RWPE2 (cell line): ENCODE measurements around the gene TMEM33.

Source experiments
- ATAC-seq: fragments of 200-7000 bp; cut with Tn5 transposase; 3 replicates; pipeline ENCODE4 v1.9.1; 2021; ENCODE audit warnings: low read depth
- DNase-seq: peaks from one replicate; pipeline ENCODE4 v3.0.0-alpha.2; 2020; ENCODE audit warnings: low spot score
- H3K27ac ChIP-seq: fragments of 450-650 bp; 2 replicates; pipeline ENCODE4 v1.5.1; 2017; ENCODE audit warnings: mild to moderate bottlenecking; ENCODE audit not compliant: poor library complexity, severe bottlenecking
- H3K27me3 ChIP-seq: fragments of 250-450 bp; sonication (Bioruptor Pico); 2 replicates; pipeline ENCODE4 v1.5.1; 2021; ENCODE audit warnings: mild to moderate bottlenecking, moderate library complexity; ENCODE audit not compliant: insufficient read depth, poor library complexity, severe bottlenecking
- H3K36me3 ChIP-seq: fragments of 250-450 bp; sonication (Bioruptor Pico); 2 replicates; pipeline ENCODE4 v1.5.1; 2020; ENCODE audit warnings: low read depth, mild to moderate bottlenecking, moderate library complexity
- H3K4me1 ChIP-seq: fragments of 250-450 bp; sonication (Bioruptor Pico); 2 replicates; pipeline ENCODE4 v1.5.1; 2021; ENCODE audit warnings: mild to moderate bottlenecking, moderate library complexity; ENCODE audit not compliant: insufficient read depth, poor library complexity, severe bottlenecking
- H3K4me3 ChIP-seq: fragments of 250-450 bp; sonication (Bioruptor Pico); 2 replicates; pipeline ENCODE4 v1.5.1; 2021; ENCODE audit warnings: mild to moderate bottlenecking, moderate library complexity; ENCODE audit not compliant: severe bottlenecking
- H3K9me3 ChIP-seq: fragments of 250-450 bp; sonication (Bioruptor Pico); 2 replicates; pipeline ENCODE4 v1.5.1; 2021; ENCODE audit warnings: mild to moderate bottlenecking, moderate library complexity; ENCODE audit not compliant: severe bottlenecking
- CTCF ChIP-seq: fragments of 450-650 bp; IDR thresholded peaks from one replicate; pipeline ENCODE4 v1.5.1; 2017; ENCODE audit warnings: mild to moderate bottlenecking, moderate library complexity; ENCODE audit not compliant: poor library complexity, severe bottlenecking

The TMEM33 gene

DNA sequence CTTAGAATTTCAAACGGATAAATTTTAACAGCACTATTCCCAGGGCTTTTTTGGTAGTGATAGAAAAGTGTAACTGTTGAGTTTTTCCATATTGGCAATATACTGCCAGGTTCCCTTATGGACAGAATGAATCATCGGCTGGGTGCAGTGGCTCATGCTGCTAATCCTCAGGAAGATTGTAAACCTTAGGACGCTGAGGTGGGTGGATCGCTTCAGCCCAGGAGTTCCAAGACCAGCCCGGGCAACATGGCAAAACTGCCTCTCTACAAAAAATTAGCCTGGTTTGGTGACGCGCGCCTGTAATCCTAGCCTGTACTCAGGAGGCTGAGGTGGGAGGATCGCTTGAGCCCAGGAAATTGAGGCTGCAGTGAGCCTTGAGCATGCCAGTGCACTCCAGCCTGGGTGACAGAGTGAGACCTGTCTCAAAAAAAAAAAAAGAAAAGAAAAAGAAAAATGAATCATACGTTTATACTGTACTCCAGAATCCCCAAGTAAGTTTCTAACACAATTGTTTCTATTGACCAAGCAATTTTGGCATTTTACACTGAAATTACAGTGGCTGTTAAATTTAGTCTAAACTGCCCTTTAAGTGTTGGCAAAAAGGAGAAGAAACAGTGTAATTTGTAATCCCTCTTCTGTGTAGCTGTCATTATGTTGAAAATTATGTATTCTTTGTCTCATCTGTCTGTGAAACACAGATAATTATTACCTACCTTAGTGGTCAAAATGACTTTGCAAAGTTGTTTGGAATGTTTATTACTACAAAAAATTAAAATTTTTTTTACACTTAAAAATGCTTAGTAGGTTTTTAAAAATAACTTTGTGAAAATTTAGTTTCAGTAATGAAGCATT lies 56.9 kb downstream of the TMEM33 start:
- TF ChIP-seq CTCF, result no peak
- Histone ChIP-seq H3K4me1 (peaks cover 11% of the 10 kb centered on the region), H3K36me3 (peaks cover 5% of the 10 kb centered on the region; the same call in 1 of the 2 replicates), H3K4me3 (peak overlapping the region; percentile 86), H3K9me3 (no peaks in the 10 kb centered on the region), H3K27me3 (no peaks in the 10 kb centered on the region), H3K27ac (peak overlapping the region; percentile 42)
- DNase-seq (peak; percentile 67), ATAC-seq (peak; percentile 78)

DNA sequence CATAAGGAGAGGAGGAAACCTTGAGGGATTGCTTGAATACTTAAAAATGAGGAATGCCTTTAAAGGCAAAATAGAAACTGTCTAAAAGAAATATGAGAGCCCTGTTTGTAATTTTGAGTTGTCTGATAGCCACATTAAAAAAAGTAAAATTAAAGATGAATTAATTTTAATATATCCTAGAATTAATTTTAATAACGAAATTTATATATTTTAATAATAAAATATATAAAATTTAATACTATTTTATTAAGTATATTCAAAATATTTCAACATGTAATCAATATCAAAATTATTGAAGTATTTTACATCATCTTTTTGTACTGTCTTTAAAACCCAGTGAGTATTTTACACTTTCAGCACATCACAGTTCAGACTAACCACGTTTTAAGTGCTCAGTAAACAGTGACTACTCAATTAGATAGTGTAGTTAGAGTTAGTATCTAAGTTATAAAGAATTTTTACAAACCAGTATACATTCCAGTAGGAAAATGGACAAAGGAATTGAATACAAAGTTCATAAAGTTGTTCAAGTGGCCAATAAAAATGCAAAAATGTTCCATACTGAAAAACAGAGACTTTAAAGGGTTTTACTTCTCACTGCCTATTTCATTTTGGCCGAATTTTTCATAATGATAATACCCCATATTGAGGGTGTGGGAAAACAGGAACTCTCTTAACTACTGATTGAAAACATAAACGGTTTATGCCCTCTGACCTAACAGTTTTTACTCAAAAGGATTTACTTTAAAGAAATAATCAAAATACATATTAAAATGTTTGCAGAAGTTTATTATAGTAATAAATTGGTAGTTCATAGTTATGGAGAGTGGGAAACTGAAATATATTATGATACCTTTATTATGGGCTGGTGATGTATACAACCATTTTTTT lies 58.0 kb downstream of the TMEM33 start:
- no peaks in the 10 kb centered on the region for H3K9me3 ChIP-seq
- TF ChIP-seq CTCF, result no peak
- H3K36me3 ChIP-seq, result peaks cover 8% of the 10 kb centered on the region; the same call in 1 of the 2 replicates
- H3K27me3 ChIP-seq, result no peaks in the 10 kb centered on the region
- DNase-seq (no peak), ATAC-seq (no peak)
- H3K27ac ChIP-seq, result no peak overlapping the region
- H3K4me3 ChIP-seq, result no peak overlapping the region
- H3K4me1 ChIP-seq, result peaks cover 11% of the 10 kb centered on the region

DNA sequence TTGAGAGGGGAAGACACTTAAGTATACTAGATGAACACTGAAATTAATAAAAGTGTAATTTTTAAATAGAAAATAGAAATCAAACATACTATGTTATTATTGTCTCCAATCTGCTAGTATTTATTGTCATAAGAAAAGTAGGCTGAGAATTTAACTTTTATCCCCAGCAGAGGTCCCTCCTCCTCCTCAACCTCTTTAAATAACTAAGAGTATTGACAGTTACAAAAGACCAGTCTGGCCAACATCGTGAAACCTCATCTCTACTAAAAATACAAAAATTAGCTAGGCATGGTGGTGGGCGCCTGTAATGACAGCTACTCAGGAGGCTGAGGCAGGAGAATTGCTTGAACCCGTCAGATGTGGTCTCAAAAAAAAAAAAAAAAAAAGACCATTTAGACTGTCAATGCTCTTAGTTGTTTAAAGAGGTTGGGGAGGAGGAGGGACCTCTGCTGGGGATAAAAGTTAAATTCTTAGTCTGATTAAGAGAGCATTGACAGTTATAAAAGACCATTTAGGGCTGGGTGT lies 59.3 kb downstream of the TMEM33 start:
- peaks cover 7% of the 10 kb centered on the region for H3K4me1 ChIP-seq
- H3K36me3 ChIP-seq, result peaks cover 15% of the 10 kb centered on the region
- H3K4me3 ChIP-seq, result no peak overlapping the region
- TF ChIP-seq CTCF, result no peak
- no peak overlapping the region for H3K27ac ChIP-seq
- DNase-seq, result no peak
- no peaks in the 10 kb centered on the region for H3K27me3 ChIP-seq
- no peak for ATAC-seq
- H3K9me3 ChIP-seq, result no peaks in the 10 kb centered on the region

DNA sequence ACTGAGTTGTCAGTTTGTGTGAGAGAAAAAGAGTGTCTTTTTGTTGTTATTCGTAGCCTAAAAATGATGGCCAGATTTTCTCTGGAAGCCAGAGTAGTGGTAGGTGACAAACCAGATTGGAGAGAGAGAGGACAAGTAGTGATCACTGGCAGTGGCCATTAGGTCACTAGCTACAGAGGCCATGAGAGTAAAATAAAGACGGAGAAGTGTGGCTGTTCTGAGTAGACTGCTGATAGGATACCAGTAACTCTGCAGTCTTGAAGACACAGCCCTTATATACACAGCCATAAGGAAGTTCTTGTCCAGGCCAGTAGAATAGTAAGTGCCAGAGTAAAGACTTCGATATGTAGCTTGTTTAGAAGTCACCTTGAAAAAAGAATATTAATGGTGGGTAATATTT lies 62.8 kb downstream of the TMEM33 start:
- H3K27me3 ChIP-seq, result no peaks in the 10 kb centered on the region
- H3K9me3 ChIP-seq, result no peaks in the 10 kb centered on the region
- no peaks in the 10 kb centered on the region for H3K4me1 ChIP-seq
- H3K4me3 ChIP-seq, result no peak overlapping the region
- ATAC-seq (no peak), DNase-seq (no peak)
- H3K36me3 ChIP-seq, result peaks cover 32% of the 10 kb centered on the region
- H3K27ac ChIP-seq, result no peak overlapping the region
- TF ChIP-seq CTCF, result no peak
